CD4-positive, alpha-beta T cell (primary cell): Measurements from ENCODE around the gene CDHR2. TPM values are rescaled to one million over a fixed set of nuclear protein-coding genes. Genes with fewer than 3 reads are reported as not detected.

Experiments used
- ATAC-seq: fragments of 200-7000 bp; cut with Tn5 transposase; one replicate; pipeline ENCODE4 v1.10.0; 2022; ENCODE audit warnings: mild to moderate bottlenecking; ENCODE audit not compliant: poor library complexity
- CTCF ChIA-PET: fragments of 350-600 bp; sonication (Branson Sonifier 250); formaldehyde crosslinking; loops from one replicate; lab custom pipeline; 2021; ENCODE audit warnings: antibody characterized with exemption, inconsistent platforms; lab: Charles Lee
- POLR2A ChIA-PET: fragments of 350-600 bp; sonication (Branson Sonifier 250); formaldehyde crosslinking; loops from one replicate; lab custom pipeline; 2021; ENCODE audit warnings: antibody characterized with exemption, inconsistent platforms; lab: Charles Lee
- DNase-seq, 14 experiments: peaks; one replicate each; pipeline ENCODE4 v3.0.0-alpha.2; 2013 to 2020; ENCODE audit warnings: mixed read lengths in 2 of 14
- H3K27ac ChIP-seq, 2 donors: one replicate each; pipeline versions ENCODE4 v1.5.1 to v1.7.0; 2013; ENCODE audit warnings: low read length in 2 of 2, low read depth in 1 of 2, mild to moderate bottlenecking in 1 of 2
- H3K27me3 ChIP-seq, 2 experiments: 1 replicate in 1 of 2; 2 replicates in 1 of 2; pipeline versions ENCODE4 v1.6.1 to v1.7.0; 2013; ENCODE audit warnings: low read length in 2 of 2, control low read depth in 1 of 2, mild to moderate bottlenecking in 1 of 2, moderate library complexity in 1 of 2; ENCODE audit not compliant: insufficient read depth in 2 of 2, control insufficient read depth in 1 of 2
- H3K36me3 ChIP-seq: one replicate; pipeline ENCODE4 v1.6.1; 2013; ENCODE audit warnings: low read length, control low read depth; ENCODE audit not compliant: insufficient read depth
- H3K4me1 ChIP-seq: one replicate; pipeline ENCODE4 v1.6.1; 2013; ENCODE audit warnings: low read length, control low read depth; ENCODE audit not compliant: insufficient read depth
- H3K4me3 ChIP-seq: one replicate; pipeline ENCODE4 v1.5.1; 2013; ENCODE audit warnings: mild to moderate bottlenecking, low read length, moderate library complexity
- H3K9me3 ChIP-seq, 2 experiments: 1 replicate in 1 of 2; 2 replicates in 1 of 2; pipeline versions ENCODE4 v1.6.1 to v1.7.0; 2013; ENCODE audit warnings: low read length in 2 of 2, mild to moderate bottlenecking in 2 of 2, control low read depth in 1 of 2, moderate library complexity in 1 of 2; ENCODE audit not compliant: control insufficient read depth in 1 of 2, insufficient read depth in 1 of 2
- H3K27ac Mint-ChIP-seq: one replicate; pipeline ENCODE4 v1.8.0; 2020; ENCODE audit warnings: mixed read lengths
- H3K27me3 Mint-ChIP-seq: one replicate; pipeline ENCODE4 v1.8.0; 2021; ENCODE audit warnings: mixed read lengths
- H3K36me3 Mint-ChIP-seq: one replicate; pipeline ENCODE4 v1.8.0; 2021; ENCODE audit warnings: low read depth, mixed read lengths
- H3K4me1 Mint-ChIP-seq: one replicate; pipeline ENCODE4 v1.8.0; 2021; ENCODE audit warnings: low read depth, mixed read lengths
- H3K4me3 Mint-ChIP-seq: one replicate; pipeline ENCODE4 v1.8.0; 2020; ENCODE audit warnings: mild to moderate bottlenecking, mixed read lengths
- H3K9me3 Mint-ChIP-seq: one replicate; pipeline ENCODE4 v1.8.0; 2020; ENCODE audit warnings: mixed read lengths
- CTCF ChIP-seq: fragments of 200-600 bp; IDR thresholded peaks from one replicate; pipeline ENCODE4 v1.8.0; 2022; ENCODE audit warnings: antibody characterized with exemption, mild to moderate bottlenecking
- intact Hi-C, 2 experiments: fragments of 100-400 bp; cut with DNase I in 1 of 2; cut with micrococcal nuclease in 1 of 2; formaldehyde crosslinking; loops; one replicate each; pipeline versions ENCODE4 v1.15.1 to v1.9.0; 2023 to 2025; cut with DNase I, micrococcal nuclease
- total RNA-seq, 174 experiments: library from RNA in 2 of 174; stranded (reverse) in 2 of 174; gene quantifications; one replicate each; pipeline ENCODE4 v1.2.3 and lab custom pipeline; 2021 to 2026

The CDHR2 gene
- total RNA-seq, 2 experiments from 2014 or later: 1.6 to 2.0 TPM

- ChIA-PET POLR2A (interaction anchor here (7.0 kb wide), 1 partner anchor 12 kb away, joined by 185 read pairs; the partner anchor contains the start of gene RNF44), CTCF (interaction anchor here (2.1 kb wide), 1 partner anchor 52 kb away, joined by 5 read pairs; no protein-coding TSS in a partner anchor)
- peaks cover 7% of the 10 kb centered on the region for H3K36me3 Mint-ChIP-seq
- TF ChIP-seq CTCF: no peak
- H3K27ac Mint-ChIP-seq: peak overlapping the region; percentile 93
- ATAC-seq (no peak), DNase-seq (no peak)
- H3K4me3 Mint-ChIP-seq: peak overlapping the region; percentile 63
- no peaks in the 10 kb centered on the region for H3K36me3 ChIP-seq
- H3K27ac ChIP-seq: no peak overlapping the region
- intact Hi-C loops: no loop called here
- H3K9me3 ChIP-seq: no peaks in the 10 kb centered on the region
- no peaks in the 10 kb centered on the region for H3K9me3 Mint-ChIP-seq
- no peak overlapping the region for H3K4me3 ChIP-seq
- peaks cover 75% of the 10 kb centered on the region for H3K4me1 ChIP-seq
- no peaks in the 10 kb centered on the region for H3K27me3 Mint-ChIP-seq
- H3K4me1 Mint-ChIP-seq: peaks cover 63% of the 10 kb centered on the region
- no peaks in the 10 kb centered on the region for H3K27me3 ChIP-seq
Observed at GRCh38 chr5:176545388-176545736, 3.8 kb upstream of the CDHR2 start.

- Histone ChIP-seq H3K27ac (no peak overlapping the region), H3K36me3 (no peaks in the 10 kb centered on the region), H3K9me3 (no peaks in the 10 kb centered on the region), H3K4me3 (no peak overlapping the region), H3K27me3 (no peaks in the 10 kb centered on the region), H3K4me1 (peaks cover 75% of the 10 kb centered on the region)
- no peaks in the 10 kb centered on the region for H3K27me3 Mint-ChIP-seq
- DNase-seq: no peak
- no peaks in the 10 kb centered on the region for H3K9me3 Mint-ChIP-seq
- H3K27ac Mint-ChIP-seq: peak overlapping the region; percentile 93
- peak overlapping the region; percentile 8 for H3K4me3 Mint-ChIP-seq
- POLR2A ChIA-PET: interaction anchor here (7.0 kb wide), 1 partner anchor 13 kb away, joined by 185 read pairs; the partner anchor contains the start of gene RNF44
- no peak for ATAC-seq
- intact Hi-C loops: no loop called here
- peaks cover 7% of the 10 kb centered on the region for H3K36me3 Mint-ChIP-seq
- no peak for TF ChIP-seq CTCF
- CTCF ChIA-PET: no interaction called here
- peaks cover 57% of the 10 kb centered on the region for H3K4me1 Mint-ChIP-seq
Observed at GRCh38 chr5:176545737-176546509, 3.2 kb upstream of the CDHR2 start.

GRCh38 chr5:176547802-176548201 lies 1.3 kb upstream of the CDHR2 start:
- Histone ChIP-seq H3K9me3 (no peaks in the 10 kb centered on the region), H3K36me3 (no peaks in the 10 kb centered on the region), H3K27ac (peak overlapping the region in 1 of 2 donors; percentile 25), H3K4me1 (peaks cover 70% of the 10 kb centered on the region), H3K4me3 (no peak overlapping the region), H3K27me3 (no peaks in the 10 kb centered on the region)
- ATAC-seq: peak; percentile 27
- ChIA-PET POLR2A (interaction anchor here (7.0 kb wide), 1 partner anchor 15 kb away, joined by 185 read pairs; the partner anchor contains the start of gene RNF44), CTCF (interaction anchor here (1.0 kb wide), 1 partner anchor 14 kb away, joined by 3 read pairs; no protein-coding TSS in a partner anchor)
- no peak overlapping the region for H3K4me3 Mint-ChIP-seq
- H3K4me1 Mint-ChIP-seq: peaks cover 49% of the 10 kb centered on the region
- no peaks in the 10 kb centered on the region for H3K9me3 Mint-ChIP-seq
- intact Hi-C loops: no loop called here
- TF ChIP-seq CTCF: no peak
- peak in 4 of 14 experiments; percentile 36 to 63 (median 52) for DNase-seq
- H3K27ac Mint-ChIP-seq: peak overlapping the region; percentile 74
- no peaks in the 10 kb centered on the region for H3K36me3 Mint-ChIP-seq
- no peaks in the 10 kb centered on the region for H3K27me3 Mint-ChIP-seq
